ENCODE data around the gene PPIB.
"Not testable (repeated sequence)": the region's sequence is repeated elsewhere in the genome, so short reads cannot be mapped to it uniquely, and the experiment has no call there.

Gene PPIB

GRCh38 chr15:64137226-64137833 is 25.5 kb downstream of the PPIB start:
- no peak for DNase-seq

- DNase-seq, result no peak
Observed at GRCh38 chr15:64136347-64136746, 26.5 kb downstream of the PPIB start.

- no peak for DNase-seq
Observed at GRCh38 chr15:64134345-64134829, 28.4 kb downstream of the PPIB start.

- no peak for DNase-seq
Observed at GRCh38 chr15:64133623-64134344, 29.0 kb downstream of the PPIB start.

- no peak for DNase-seq
Observed at GRCh38 chr15:64132217-64132616, 30.6 kb downstream of the PPIB start.

- no peak for DNase-seq
Observed at GRCh38 chr15:64131547-64131946, 31.3 kb downstream of the PPIB start.

GRCh38 chr15:64130159-64130558 is 32.7 kb downstream of the PPIB start:
- no peak for DNase-seq

- no peak for DNase-seq
Observed at GRCh38 chr15:64127521-64128270, 35.1 kb downstream of the PPIB start.

- DNase-seq, result no peak
Observed at GRCh38 chr15:64125978-64126377, 36.8 kb downstream of the PPIB start.

- no peak for DNase-seq
Observed at GRCh38 chr15:64122936-64123351, 39.9 kb downstream of the PPIB start.

- no peak for DNase-seq
Observed at GRCh38 chr15:64122444-64122843, 40.4 kb downstream of the PPIB start.

GRCh38 chr15:64121614-64122013 is 41.2 kb downstream of the PPIB start:
- no peak for DNase-seq

GRCh38 chr15:64120322-64120721 is 42.5 kb downstream of the PPIB start:
- not testable (repeated sequence) for DNase-seq

GRCh38 chr15:64117759-64118487 is 44.9 kb downstream of the PPIB start:
- no peak for DNase-seq

GRCh38 chr15:64112904-64113303 is 49.9 kb downstream of the PPIB start:
- DNase-seq, result no peak

GRCh38 chr15:64112073-64112772 is 50.6 kb downstream of the PPIB start:
- DNase-seq, result no peak

GRCh38 chr15:64111679-64112050 is 51.2 kb downstream of the PPIB start:
- no peak for DNase-seq

- DNase-seq, result no peak
Observed at GRCh38 chr15:64110950-64111678, 51.7 kb downstream of the PPIB start.

GRCh38 chr15:64110108-64110701 is 52.6 kb downstream of the PPIB start:
- not testable (repeated sequence) for DNase-seq

GRCh38 chr15:64107337-64107736 is 55.5 kb downstream of the PPIB start:
- no peak for DNase-seq
